Smooth muscle cell (in vitro differentiated cells): ENCODE results near the gene LAGE3. TPM values are rescaled to one million over a fixed set of nuclear protein-coding genes. Genes with fewer than 3 reads are reported as not detected.

ENCODE experiments used
- DNase-seq: peaks from one replicate; lab custom pipeline; 2025; ENCODE audit not compliant: unreplicated experiment; lab: John Stamatoyannopoulos, UW
- H2AFZ ChIP-seq: fragments of 200-600 bp; sonication (generic); 2 replicates; pipeline ENCODE4 v1.6.0; 2016; ENCODE audit warnings: antibody characterized with exemption, low read depth, mild to moderate bottlenecking
- H3F3A ChIP-seq: fragments of 200-600 bp; sonication (generic); 2 replicates; pipeline ENCODE4 v1.6.0; 2017; ENCODE audit warnings: antibody characterized with exemption, low read depth
- H3K27ac ChIP-seq: fragments of 200-600 bp; sonication (generic); 2 replicates; pipeline ENCODE4 v1.5.1; 2016; ENCODE audit warnings: low read depth, mild to moderate bottlenecking
- H3K27me3 ChIP-seq: fragments of 200-600 bp; sonication (generic); 2 replicates; pipeline ENCODE4 v1.6.1; 2016; ENCODE audit warnings: low read depth, mild to moderate bottlenecking
- H3K36me3 ChIP-seq: fragments of 200-600 bp; sonication (generic); 2 replicates; pipeline ENCODE4 v1.5.1; 2016; ENCODE audit warnings: low read depth
- H3K4me1 ChIP-seq: fragments of 200-600 bp; sonication (generic); 2 replicates; pipeline ENCODE4 v1.5.1; 2016; ENCODE audit warnings: low read depth
- H3K4me2 ChIP-seq: fragments of 200-600 bp; sonication (generic); 2 replicates; pipeline ENCODE4 v1.6.0; 2016; ENCODE audit warnings: mild to moderate bottlenecking
- H3K4me3 ChIP-seq: fragments of 200-600 bp; sonication (generic); 2 replicates; pipeline ENCODE4 v1.5.1; 2016; ENCODE audit warnings: mild to moderate bottlenecking
- H3K79me2 ChIP-seq: fragments of 200-600 bp; sonication (generic); 2 replicates; pipeline ENCODE4 v1.6.0; 2016; ENCODE audit warnings: low read depth, mild to moderate bottlenecking
- H3K9ac ChIP-seq: fragments of 200-600 bp; sonication (generic); 2 replicates; pipeline ENCODE4 v1.6.0; 2016; ENCODE audit warnings: low read depth
- H3K9me3 ChIP-seq: fragments of 200-600 bp; sonication (generic); replicated peaks from 2 replicates; pipeline ENCODE4 v1.5.1; 2016; ENCODE audit warnings: low read depth
- H4K20me1 ChIP-seq: fragments of 200-600 bp; sonication (generic); 2 replicates; pipeline ENCODE4 v1.6.0; 2016; ENCODE audit warnings: low read depth
- WGBS: methylation state at CpG from one replicate; pipeline ENCODE4 v1.1.7; 2016; ENCODE audit warnings: low lambda C conversion rate; 5-methylcytosine and 5-hydroxymethylcytosine counted together
- polyA plus RNA-seq: library from polyadenylated mRNA; unstranded; fragments of >200 nt; fragmentation: Nextera tagmentation; extraction: Ambion mirVana; gene quantifications from 2 replicates; pipeline ENCODE4 v1.2.1, GENCODE V29; 2016
- total RNA-seq: library from RNA; depleted of rRNA; stranded (reverse); fragments of >200 nt; gene quantifications from 2 replicates; pipeline ENCODE4 v1.2.3, GENCODE V29; 2014
- TF ChIP-seq, protein P1 (sequence below): fragments of 200-600 bp; sonication (generic); IDR thresholded peaks from 2 replicates; pipeline ENCODE4 v1.5.1; 2017; ENCODE audit warnings: borderline replicate concordance, mild to moderate bottlenecking, antibody characterized with exemption; ENCODE audit not compliant: insufficient read depth, poor library complexity, severe bottlenecking

LAGE3 gene
- total and polyA plus RNA-seq, 2 experiments from 2014 or later = 39.7 to 52.7 TPM

GRCh38 chrX:154460326-154460725 is 18.8 kb downstream of the LAGE3 start:
- Histone ChIP-seq H4K20me1 (peaks cover 57% of the 10 kb centered on the region), H3F3A (no peaks in the 10 kb centered on the region), H3K4me3 (peak overlapping the region; percentile 64), H3K36me3 (no peaks in the 10 kb centered on the region), H3K4me1 (peaks cover 6% of the 10 kb centered on the region), H3K27me3 (no peaks in the 10 kb centered on the region), H2AFZ (no peak overlapping the region), H3K9me3 (no peaks in the 10 kb centered on the region), H3K9ac (no peak overlapping the region), H3K4me2 (peak overlapping the region; percentile 88), H3K27ac (no peak overlapping the region), H3K79me2 (peaks cover 37% of the 10 kb centered on the region)
- no peak for DNase-seq
- TF ChIP-seq, protein P1, sequence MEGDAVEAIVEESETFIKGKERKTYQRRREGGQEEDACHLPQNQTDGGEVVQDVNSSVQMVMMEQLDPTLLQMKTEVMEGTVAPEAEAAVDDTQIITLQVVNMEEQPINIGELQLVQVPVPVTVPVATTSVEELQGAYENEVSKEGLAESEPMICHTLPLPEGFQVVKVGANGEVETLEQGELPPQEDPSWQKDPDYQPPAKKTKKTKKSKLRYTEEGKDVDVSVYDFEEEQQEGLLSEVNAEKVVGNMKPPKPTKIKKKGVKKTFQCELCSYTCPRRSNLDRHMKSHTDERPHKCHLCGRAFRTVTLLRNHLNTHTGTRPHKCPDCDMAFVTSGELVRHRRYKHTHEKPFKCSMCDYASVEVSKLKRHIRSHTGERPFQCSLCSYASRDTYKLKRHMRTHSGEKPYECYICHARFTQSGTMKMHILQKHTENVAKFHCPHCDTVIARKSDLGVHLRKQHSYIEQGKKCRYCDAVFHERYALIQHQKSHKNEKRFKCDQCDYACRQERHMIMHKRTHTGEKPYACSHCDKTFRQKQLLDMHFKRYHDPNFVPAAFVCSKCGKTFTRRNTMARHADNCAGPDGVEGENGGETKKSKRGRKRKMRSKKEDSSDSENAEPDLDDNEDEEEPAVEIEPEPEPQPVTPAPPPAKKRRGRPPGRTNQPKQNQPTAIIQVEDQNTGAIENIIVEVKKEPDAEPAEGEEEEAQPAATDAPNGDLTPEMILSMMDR = no peak
- 88% methylated on average over 26 of the region's 26 CpGs for WGBS

DNA sequence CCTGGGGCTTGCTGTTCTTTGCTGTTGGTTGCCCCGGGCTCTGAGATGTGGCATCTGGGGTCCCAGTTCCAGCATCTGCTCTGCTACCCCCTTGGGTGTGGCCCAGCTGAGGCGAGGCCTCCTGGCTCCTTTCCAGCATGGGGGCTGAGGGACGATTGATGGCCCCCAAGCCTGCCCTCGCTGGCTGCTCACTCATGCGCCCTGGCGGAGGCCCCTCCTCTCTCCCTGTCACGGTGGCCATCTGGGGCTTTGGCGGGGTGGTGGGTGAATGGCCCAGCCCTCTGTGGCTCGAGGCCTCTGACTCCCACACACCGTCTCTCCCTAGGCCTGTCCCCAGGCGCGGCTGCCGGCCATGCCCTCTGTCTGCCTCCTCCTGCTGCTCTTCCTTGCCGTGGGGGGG is 19.2 kb downstream of the LAGE3 start:
- H3K27me3 ChIP-seq = no peaks in the 10 kb centered on the region
- H3K27ac ChIP-seq = no peak overlapping the region
- DNase-seq = no peak
- no peak overlapping the region for H3K9ac ChIP-seq
- H3F3A ChIP-seq = no peaks in the 10 kb centered on the region
- 64% methylated on average over 14 of the region's 14 CpGs for WGBS
- no peaks in the 10 kb centered on the region for H3K9me3 ChIP-seq
- H3K79me2 ChIP-seq = peaks cover 37% of the 10 kb centered on the region
- H3K36me3 ChIP-seq = no peaks in the 10 kb centered on the region
- H3K4me2 ChIP-seq = peak overlapping the region; percentile 88
- H3K4me1 ChIP-seq = peaks cover 6% of the 10 kb centered on the region
- TF ChIP-seq, protein P1 = no peak
- peak overlapping the region; percentile 64 for H3K4me3 ChIP-seq
- no peak overlapping the region for H2AFZ ChIP-seq
- peaks cover 53% of the 10 kb centered on the region for H4K20me1 ChIP-seq

DNA sequence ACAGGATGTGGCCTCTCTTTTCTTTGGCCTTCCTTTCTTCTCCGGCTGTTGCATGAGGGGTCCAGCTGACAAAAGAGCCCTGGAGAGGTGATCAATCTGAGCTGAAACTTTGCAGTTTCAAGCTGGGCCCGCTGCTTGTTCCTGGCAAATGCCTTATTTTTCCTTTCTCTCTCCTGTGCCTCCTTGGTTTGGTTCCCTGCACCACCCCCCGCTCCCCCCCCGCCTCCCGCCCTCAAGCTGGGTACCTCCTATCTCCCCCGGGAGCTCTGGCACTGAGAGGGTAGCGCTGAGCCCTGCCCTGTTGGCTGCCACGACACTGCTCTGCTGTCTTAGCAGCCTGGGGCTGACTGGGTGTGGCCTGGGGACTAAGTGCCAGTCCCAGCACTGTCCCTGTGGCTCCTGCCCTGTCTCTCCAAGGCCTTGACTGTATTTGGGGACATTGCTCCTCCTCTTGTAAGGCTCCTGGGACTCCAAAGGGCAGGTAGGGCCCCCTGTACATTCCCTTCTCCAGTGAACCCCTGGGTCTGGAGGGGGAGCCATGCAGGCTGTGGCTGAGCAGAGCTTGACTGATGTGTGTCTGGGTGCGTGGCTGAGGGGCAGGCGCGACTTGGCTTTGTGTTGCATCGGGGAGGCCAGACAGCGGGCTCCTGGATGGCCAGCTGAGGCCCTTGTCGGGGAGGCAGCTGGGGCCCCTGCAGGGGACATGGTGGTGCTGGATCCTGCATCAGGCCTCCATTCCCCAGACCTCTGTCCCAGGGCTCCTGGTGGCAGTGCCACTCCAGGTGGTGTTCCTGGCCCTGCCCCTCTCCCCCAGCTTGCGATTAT is 19.9 kb downstream of the LAGE3 start:
- Histone ChIP-seq H3K36me3 (no peaks in the 10 kb centered on the region), H3K9ac (peak overlapping the region; percentile 60), H3K79me2 (peaks cover 37% of the 10 kb centered on the region), H3K4me2 (peak overlapping the region; percentile 88), H3K4me1 (peaks cover 6% of the 10 kb centered on the region), H3K9me3 (no peaks in the 10 kb centered on the region), H3K4me3 (peak overlapping the region; percentile 64), H4K20me1 (peaks cover 46% of the 10 kb centered on the region), H2AFZ (no peak overlapping the region), H3K27me3 (no peaks in the 10 kb centered on the region), H3F3A (no peaks in the 10 kb centered on the region), H3K27ac (no peak overlapping the region)
- WGBS = 59% methylated on average over 15 of the region's 15 CpGs
- TF ChIP-seq, protein P1 = no peak
- DNase-seq = no peak
